DND-41 (cell line): ENCODE measurements around the gene MACROD2.

ENCODE experiments used
- ATAC-seq: fragments of 200-7000 bp; cut with Tn5 transposase; 3 replicates; pipeline ENCODE4 v1.9.1; 2021; ENCODE audit warnings: low read depth; ENCODE audit not compliant: insufficient read depth
- DNase-seq: peaks from one replicate; pipeline ENCODE4 v3.0.0-alpha.2; 2020
- H2AFZ ChIP-seq: 2 replicates; pipeline ENCODE4 v1.6.0; 2012; ENCODE audit warnings: low read depth, low read length
- H3K27ac ChIP-seq: 2 replicates; pipeline ENCODE4 v1.5.1; 2012; ENCODE audit warnings: low read length, inconsistent platforms
- H3K27me3 ChIP-seq: fragments of 200-600 bp; sonication (generic); 2 replicates; pipeline ENCODE4 v1.6.0; 2012; ENCODE audit warnings: low read length, mild to moderate bottlenecking, inconsistent platforms; ENCODE audit not compliant: insufficient read depth, poor library complexity
- H3K36me3 ChIP-seq: 2 replicates; pipeline ENCODE4 v1.5.1; 2012; ENCODE audit warnings: low read length, inconsistent platforms; ENCODE audit not compliant: insufficient read depth
- H3K4me1 ChIP-seq: 2 replicates; pipeline ENCODE4 v1.5.1; 2012; ENCODE audit warnings: mild to moderate bottlenecking, low read length; ENCODE audit not compliant: insufficient read depth
- H3K4me2 ChIP-seq: 2 replicates; pipeline ENCODE4 v1.6.0; 2012; ENCODE audit warnings: mild to moderate bottlenecking, moderate library complexity, low read length, inconsistent platforms; ENCODE audit not compliant: insufficient read depth
- H3K4me3 ChIP-seq, 2 experiments: fragments of 200-600 bp in 1 of 2; shearing (Covaris generic) in 1 of 2; 2 replicates each; pipeline ENCODE4 v1.5.1; 2012 to 2016; ENCODE audit warnings: inconsistent platforms in 2 of 2, low read length in 2 of 2, mild to moderate bottlenecking in 2 of 2, low read depth in 1 of 2, moderate library complexity in 1 of 2
- H3K79me2 ChIP-seq: 2 replicates; pipeline ENCODE4 v1.6.0; 2012; ENCODE audit warnings: low read length, inconsistent platforms; ENCODE audit not compliant: insufficient read depth
- H3K9ac ChIP-seq: 2 replicates; pipeline ENCODE4 v1.6.0; 2012; ENCODE audit warnings: low read depth, mild to moderate bottlenecking, inconsistent platforms, low read length, moderate library complexity
- H3K9me3 ChIP-seq: 2 replicates; pipeline ENCODE4 v1.5.1; 2012; ENCODE audit warnings: low read length, moderate library complexity, mild to moderate bottlenecking, inconsistent platforms; ENCODE audit not compliant: insufficient read depth, severe bottlenecking
- H4K20me1 ChIP-seq: 2 replicates; pipeline ENCODE4 v1.6.0; 2012; ENCODE audit warnings: low read length; ENCODE audit not compliant: insufficient read depth
- EZH2 ChIP-seq: IDR thresholded peaks from 3 replicates; pipeline ENCODE4 v1.6.1; 2012; ENCODE audit warnings: borderline replicate concordance, low read depth, mild to moderate bottlenecking, moderate library complexity, low read length, inconsistent platforms; ENCODE audit not compliant: severe bottlenecking
- TF ChIP-seq, protein P1 (sequence below): IDR thresholded peaks from 2 replicates; pipeline ENCODE4 v1.5.1; 2012; ENCODE audit warnings: borderline replicate concordance, low read length, moderate library complexity, mild to moderate bottlenecking; ENCODE audit not compliant: poor library complexity, severe bottlenecking; ENCODE audit errors: extremely low read depth

Gene MACROD2

DNA sequence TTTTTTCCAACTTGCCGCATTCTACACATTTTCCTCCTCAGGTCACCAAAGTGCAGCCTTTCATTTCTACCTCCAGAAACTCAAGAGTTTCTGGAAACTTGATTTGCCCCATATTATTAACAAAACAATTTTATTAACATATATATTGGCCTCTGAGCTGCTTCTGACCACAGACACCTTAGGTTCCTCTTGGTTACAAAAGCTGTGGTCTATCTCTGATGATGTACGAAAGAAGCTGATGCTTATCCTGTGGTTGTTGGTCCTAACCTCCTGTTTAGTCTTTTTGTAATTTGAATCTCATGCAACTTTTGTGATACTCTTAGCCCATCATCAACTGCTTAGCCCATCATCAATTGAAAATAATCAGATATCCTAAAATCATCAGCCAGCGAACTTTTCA, 1842.2 kb downstream of the MACROD2 start:
- no peak overlapping the region for H3K4me3 ChIP-seq
- H3K4me1 ChIP-seq = no peaks in the 10 kb centered on the region
- no peaks in the 10 kb centered on the region for H3K27me3 ChIP-seq
- no peaks in the 10 kb centered on the region for H3K79me2 ChIP-seq
- ATAC-seq = no peak
- no peak overlapping the region for H2AFZ ChIP-seq
- H3K36me3 ChIP-seq = no peaks in the 10 kb centered on the region
- H3K9ac ChIP-seq = no peak overlapping the region
- no peak for DNase-seq
- H4K20me1 ChIP-seq = no peaks in the 10 kb centered on the region
- TF ChIP-seq, protein P1, sequence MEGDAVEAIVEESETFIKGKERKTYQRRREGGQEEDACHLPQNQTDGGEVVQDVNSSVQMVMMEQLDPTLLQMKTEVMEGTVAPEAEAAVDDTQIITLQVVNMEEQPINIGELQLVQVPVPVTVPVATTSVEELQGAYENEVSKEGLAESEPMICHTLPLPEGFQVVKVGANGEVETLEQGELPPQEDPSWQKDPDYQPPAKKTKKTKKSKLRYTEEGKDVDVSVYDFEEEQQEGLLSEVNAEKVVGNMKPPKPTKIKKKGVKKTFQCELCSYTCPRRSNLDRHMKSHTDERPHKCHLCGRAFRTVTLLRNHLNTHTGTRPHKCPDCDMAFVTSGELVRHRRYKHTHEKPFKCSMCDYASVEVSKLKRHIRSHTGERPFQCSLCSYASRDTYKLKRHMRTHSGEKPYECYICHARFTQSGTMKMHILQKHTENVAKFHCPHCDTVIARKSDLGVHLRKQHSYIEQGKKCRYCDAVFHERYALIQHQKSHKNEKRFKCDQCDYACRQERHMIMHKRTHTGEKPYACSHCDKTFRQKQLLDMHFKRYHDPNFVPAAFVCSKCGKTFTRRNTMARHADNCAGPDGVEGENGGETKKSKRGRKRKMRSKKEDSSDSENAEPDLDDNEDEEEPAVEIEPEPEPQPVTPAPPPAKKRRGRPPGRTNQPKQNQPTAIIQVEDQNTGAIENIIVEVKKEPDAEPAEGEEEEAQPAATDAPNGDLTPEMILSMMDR = no peak
- TF ChIP-seq EZH2 = no peak
- H3K9me3 ChIP-seq = no peaks in the 10 kb centered on the region
- no peak overlapping the region for H3K4me2 ChIP-seq
- no peak overlapping the region for H3K27ac ChIP-seq

DNA sequence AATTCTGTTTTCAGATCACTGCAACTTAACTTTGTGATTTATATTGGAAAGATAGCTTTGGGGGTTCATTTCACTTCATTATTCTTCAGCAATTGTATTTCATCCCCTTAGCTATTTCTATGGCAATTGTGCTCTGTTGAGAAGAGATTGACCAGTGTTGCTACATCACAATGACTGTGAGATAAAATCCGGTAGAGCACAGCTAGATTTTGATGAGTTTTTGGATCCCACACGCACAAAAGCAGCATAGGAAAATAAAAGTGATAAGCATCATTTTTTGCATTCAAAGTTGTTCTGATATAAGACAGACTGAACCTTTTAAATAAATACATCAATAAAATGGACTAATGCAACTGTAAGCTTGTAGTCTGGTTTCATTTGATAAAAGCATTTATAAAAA, 1843.2 kb downstream of the MACROD2 start:
- H3K27ac ChIP-seq = no peak overlapping the region
- no peaks in the 10 kb centered on the region for H3K9me3 ChIP-seq
- H4K20me1 ChIP-seq = no peaks in the 10 kb centered on the region
- H3K4me2 ChIP-seq = no peak overlapping the region
- no peaks in the 10 kb centered on the region for H3K27me3 ChIP-seq
- ATAC-seq (no peak), DNase-seq (no peak)
- H2AFZ ChIP-seq = no peak overlapping the region
- H3K4me3 ChIP-seq = no peak overlapping the region
- TF ChIP-seq EZH2 = no peak
- TF ChIP-seq, protein P1 = no peak
- no peaks in the 10 kb centered on the region for H3K79me2 ChIP-seq
- H3K4me1 ChIP-seq = no peaks in the 10 kb centered on the region
- no peak overlapping the region for H3K9ac ChIP-seq
- H3K36me3 ChIP-seq = no peaks in the 10 kb centered on the region

DNA sequence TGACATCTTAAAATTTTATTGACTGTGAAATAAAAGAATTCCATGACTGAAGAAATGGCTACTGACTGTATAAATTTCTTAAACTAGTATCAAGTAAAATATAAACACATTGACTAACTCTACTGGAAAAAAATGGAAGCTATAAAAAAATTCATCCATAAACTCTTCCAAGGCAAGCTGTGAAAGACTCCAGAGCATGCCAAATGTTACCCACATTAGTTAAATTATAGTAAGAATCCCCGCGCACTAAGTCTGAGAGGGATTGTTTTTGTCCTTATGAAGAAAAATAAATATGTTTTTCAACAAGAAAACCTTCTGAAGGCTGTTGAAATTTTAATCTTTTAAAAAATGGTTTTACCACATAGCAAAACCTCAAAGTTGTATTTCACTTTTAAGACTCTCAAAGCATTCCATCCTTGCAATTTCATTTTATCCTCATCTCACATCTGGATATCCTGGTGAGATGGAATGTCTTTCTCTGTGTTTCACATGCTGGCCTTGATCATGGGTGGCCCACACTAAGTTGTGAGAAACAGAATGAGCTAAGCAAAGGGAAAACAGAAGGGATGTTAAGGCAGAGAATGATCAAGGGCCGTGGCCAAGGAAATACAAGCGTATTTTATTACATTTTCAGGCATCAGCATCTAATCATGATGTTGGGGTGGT, 1845.5 kb downstream of the MACROD2 start:
- Histone ChIP-seq H4K20me1 (no peaks in the 10 kb centered on the region), H3K4me1 (no peaks in the 10 kb centered on the region), H3K36me3 (no peaks in the 10 kb centered on the region), H3K9ac (no peak overlapping the region), H3K27ac (no peak overlapping the region), H3K27me3 (no peaks in the 10 kb centered on the region), H3K4me2 (no peak overlapping the region), H3K4me3 (no peak overlapping the region), H2AFZ (no peak overlapping the region), H3K9me3 (no peaks in the 10 kb centered on the region), H3K79me2 (no peaks in the 10 kb centered on the region)
- TF ChIP-seq, protein P1 = no peak
- TF ChIP-seq EZH2 = no peak
- ATAC-seq = no peak
- no peak for DNase-seq

DNA sequence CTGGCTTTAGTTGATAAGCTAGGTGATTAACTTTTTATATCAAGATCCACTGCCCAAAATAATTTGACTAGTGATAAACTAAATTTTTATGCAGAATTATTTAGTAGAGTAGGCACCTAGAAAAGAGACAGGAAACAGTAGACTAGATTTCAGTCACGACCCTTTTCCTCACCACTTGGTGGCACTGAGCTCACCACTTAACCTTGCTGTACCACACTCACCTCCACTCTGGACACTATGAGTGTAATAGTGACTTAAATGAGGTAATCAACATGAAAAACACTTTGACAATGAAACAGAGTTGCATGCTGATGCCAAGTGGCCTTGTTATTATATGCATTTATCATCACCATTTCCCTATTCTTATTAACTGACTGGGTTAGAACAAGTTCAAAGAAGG, 1847.6 kb downstream of the MACROD2 start:
- Histone ChIP-seq H3K9me3 (no peaks in the 10 kb centered on the region), H3K27me3 (no peaks in the 10 kb centered on the region), H3K4me1 (no peaks in the 10 kb centered on the region), H2AFZ (no peak overlapping the region), H4K20me1 (no peaks in the 10 kb centered on the region), H3K27ac (no peak overlapping the region), H3K79me2 (no peaks in the 10 kb centered on the region), H3K4me2 (no peak overlapping the region), H3K4me3 (no peak overlapping the region), H3K36me3 (no peaks in the 10 kb centered on the region), H3K9ac (no peak overlapping the region)
- ATAC-seq (no peak), DNase-seq (no peak)
- TF ChIP-seq, protein P1 = peak; percentile 24
- no peak for TF ChIP-seq EZH2
